ENCODE results near the gene TFB2M.
A peak's percentile ranks its signal among the peaks of the same experiment; 100 is the strongest.
"Not testable (repeated sequence)": the region's sequence is repeated elsewhere in the genome, so short reads cannot be mapped to it uniquely, and the experiment has no call there.

The TFB2M gene

GRCh38 chr1:246576709-246577032 is 10.6 kb upstream of the TFB2M start:
- no peak for DNase-seq (ENCODE audit: low read depth)
- H3K4me3 ChIP-seq (ENCODE audit: control insufficient read depth, low read depth, low read length): no peak overlapping the region
- no peak for TF ChIP-seq CTCF (conservative IDR thresholded peaks at IDR 0.05; ENCODE audit: control insufficient read depth, insufficient read depth, low read depth, low read length)

- no peak for TF ChIP-seq CTCF (conservative IDR thresholded peaks at IDR 0.05; ENCODE audit: control insufficient read depth, insufficient read depth, low read depth, low read length)
- H3K4me3 ChIP-seq (ENCODE audit: control insufficient read depth, low read depth, low read length): no peak overlapping the region
- DNase-seq (ENCODE audit: low read depth): no peak
These were observed 7.4 kb upstream of the TFB2M start for GRCh38 chr1:246573491-246573890.

- no peak overlapping the region for H3K4me3 ChIP-seq (ENCODE audit: control insufficient read depth, low read depth, low read length)
- no peak for DNase-seq (ENCODE audit: low read depth)
- no peak for TF ChIP-seq CTCF (conservative IDR thresholded peaks at IDR 0.05; ENCODE audit: control insufficient read depth, insufficient read depth, low read depth, low read length)
These were observed 6.7 kb upstream of the TFB2M start for GRCh38 chr1:246572785-246573184.

- DNase-seq (ENCODE audit: low read depth): no peak
- TF ChIP-seq CTCF (conservative IDR thresholded peaks at IDR 0.05; ENCODE audit: control insufficient read depth, insufficient read depth, low read depth, low read length): no peak
- H3K4me3 ChIP-seq (ENCODE audit: control insufficient read depth, low read depth, low read length): no peak overlapping the region
These were observed 5.9 kb upstream of the TFB2M start for GRCh38 chr1:246571953-246572352.

GRCh38 chr1:246571309-246571708 is 5.2 kb upstream of the TFB2M start:
- not testable (repeated sequence) for DNase-seq (ENCODE audit: low read depth); H3K4me3 ChIP-seq (ENCODE audit: control insufficient read depth, low read depth, low read length)

GRCh38 chr1:246569248-246570238 is 3.5 kb upstream of the TFB2M start:
- peak; percentile 58 for DNase-seq (ENCODE audit: low read depth)
- TF ChIP-seq CTCF (conservative IDR thresholded peaks at IDR 0.05; ENCODE audit: control insufficient read depth, insufficient read depth, low read depth, low read length): no peak
- H3K4me3 ChIP-seq (ENCODE audit: control insufficient read depth, low read depth, low read length): no peak overlapping the region

- DNase-seq (ENCODE audit: low read depth): no peak
- TF ChIP-seq CTCF (conservative IDR thresholded peaks at IDR 0.05; ENCODE audit: control insufficient read depth, insufficient read depth, low read depth, low read length): no peak
- peak overlapping the region; percentile 98 for H3K4me3 ChIP-seq (ENCODE audit: control insufficient read depth, low read depth, low read length)
These were observed 1.7 kb upstream of the TFB2M start for GRCh38 chr1:246567646-246568235.

Measured in fibroblast of mammary gland (primary cell).